Cardiac atrium fibroblast (primary cell): ENCODE data around the gene EZH2. TPM values are rescaled to one million over a fixed set of nuclear protein-coding genes. Genes with fewer than 3 reads are reported as not detected.

Experiments used
- total RNA-seq: library from RNA; depleted of rRNA; stranded (reverse); fragments of >200 nt; gene quantifications from 2 replicates; pipeline ENCODE4 v1.2.3, GENCODE V29; 2015

EZH2 gene
- total RNA-seq: 2.8 and 4.3 TPM in 2 replicates

DNA sequence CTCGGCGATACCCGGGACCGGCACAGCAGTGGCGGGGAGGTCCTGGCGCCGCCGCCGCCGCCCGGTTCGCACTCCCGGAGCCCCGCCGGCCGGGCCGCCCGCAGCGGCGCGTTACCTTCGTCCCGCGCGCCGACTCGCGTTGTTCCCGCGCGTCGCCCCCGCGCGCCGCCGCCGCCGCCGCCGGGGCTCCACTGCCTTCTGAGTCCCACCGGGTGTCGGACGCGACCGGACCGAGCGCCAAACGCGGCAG is at the start of gene EZH2:
TSS of gene EZH2 (minus strand) at position 243 of the 250 bp plus-strand sequence. CDS start 36,993 bp downstream, outside the sequence.

Other genes starting within 250 kb of the EZH2 start
- gene CUL1, start 185.4 kb downstream of the EZH2 start, total RNA-seq: 40.5 and 40.8 TPM in 2 replicates
- gene PDIA4, start 144.2 kb upstream of the EZH2 start, total RNA-seq: 289 and 307 TPM in 2 replicates
- gene ZNF786, start 206.4 kb upstream of the EZH2 start, total RNA-seq: 2.9 and 3.6 TPM in 2 replicates
- gene ZNF425, start 242.0 kb upstream of the EZH2 start, total RNA-seq: 2.7 and 4.1 TPM in 2 replicates